Daoy (cell line): Measurements from ENCODE around the gene GNB5. TPM values are rescaled to one million over a fixed set of nuclear protein-coding genes. Genes with fewer than 3 reads are reported as not detected.
A peak's percentile ranks its signal among the peaks of the same experiment; 100 is the strongest.

Source experiments
- DNase-seq: peaks from one replicate; pipeline ENCODE4 v3.0.0-alpha.2; 2015; ENCODE audit warnings: low read depth
- total RNA-seq: library from RNA; depleted of rRNA; stranded (reverse); fragments of >200 nt; shearing (Covaris generic); gene quantifications from 2 replicates; pipeline ENCODE4 v1.2.3, GENCODE V29; 2014

GNB5 gene
- total RNA-seq, 1 experiment from 2014 or later: 35.4 TPM

- no peak for DNase-seq
These were observed 16.0 kb upstream of the GNB5 start for GRCh38 chr15:52207191-52207590.

- no peak for DNase-seq
These were observed 15.3 kb upstream of the GNB5 start for GRCh38 chr15:52206446-52206845.

GRCh38 chr15:52204657-52205056 is 13.5 kb upstream of the GNB5 start:
- no peak for DNase-seq

GRCh38 chr15:52200831-52201365 is 9.7 kb upstream of the GNB5 start:
- no peak for DNase-seq

GRCh38 chr15:52199271-52199670 is 8.1 kb upstream of the GNB5 start:
- DNase-seq: no peak

GRCh38 chr15:52196891-52197290 is 5.7 kb upstream of the GNB5 start:
- no peak for DNase-seq

GRCh38 chr15:52193791-52194190 is 2.6 kb upstream of the GNB5 start:
- DNase-seq: no peak

- DNase-seq: no peak
These were observed 2.1 kb upstream of the GNB5 start for GRCh38 chr15:52193321-52193720.

GRCh38 chr15:52186651-52187486 is 4.3 kb downstream of the GNB5 start:
- no peak for DNase-seq

GRCh38 chr15:52185151-52185561 is 6.0 kb downstream of the GNB5 start:
- no peak for DNase-seq

GRCh38 chr15:52184721-52185120 is 6.5 kb downstream of the GNB5 start:
- DNase-seq: no peak

- peak; percentile 63 for DNase-seq
These were observed 7.5 kb downstream of the GNB5 start for GRCh38 chr15:52183562-52184173.

- no peak for DNase-seq
These were observed 9.0 kb downstream of the GNB5 start for GRCh38 chr15:52181938-52182780.

- DNase-seq: no peak
These were observed 10.2 kb downstream of the GNB5 start for GRCh38 chr15:52180851-52181450.

- DNase-seq: no peak
These were observed 10.9 kb downstream of the GNB5 start for GRCh38 chr15:52180196-52180835.

- peak; percentile 97 for DNase-seq
These were observed 11.7 kb downstream of the GNB5 start for GRCh38 chr15:52179278-52180195.

GRCh38 chr15:52178765-52179164 is 12.4 kb downstream of the GNB5 start:
- DNase-seq: no peak

- no peak for DNase-seq
These were observed 18.3 kb downstream of the GNB5 start for GRCh38 chr15:52172869-52173268.

GRCh38 chr15:52171807-52172206 is 19.4 kb downstream of the GNB5 start:
- DNase-seq: no peak

- DNase-seq: no peak
These were observed 19.8 kb downstream of the GNB5 start for GRCh38 chr15:52171386-52171785.
